Liver (tissue), 9 donors: ENCODE measurements around the gene ACVR2A. TPM values are rescaled to one million over a fixed set of nuclear protein-coding genes. Genes with fewer than 3 reads are reported as not detected.

Source experiments
- DNase-seq: peaks from one replicate; pipeline ENCODE4 v3.0.0-alpha.2; 2017; ENCODE audit warnings: low spot score
- H3K27ac ChIP-seq, 2 donors: one replicate each; pipeline ENCODE4 v1.7.0; 2013; ENCODE audit warnings: inconsistent platforms in 2 of 2, low read length in 2 of 2, control low read depth in 1 of 2, low read depth in 1 of 2, mild to moderate bottlenecking in 1 of 2
- H3K27me3 ChIP-seq, 4 donors: one replicate each; pipeline versions ENCODE4 v1.6.1 to v1.7.0; 2013; ENCODE audit warnings: low read length in 3 of 4, inconsistent platforms in 1 of 4, mild to moderate bottlenecking in 1 of 4, moderate library complexity in 1 of 4; ENCODE audit not compliant: control insufficient read depth in 4 of 4, insufficient read depth in 4 of 4
- H3K36me3 ChIP-seq, 4 donors: one replicate each; pipeline versions ENCODE4 v1.6.1 to v1.7.0; 2013; ENCODE audit warnings: low read length in 3 of 4, mild to moderate bottlenecking in 3 of 4, low read depth in 1 of 4, moderate library complexity in 1 of 4; ENCODE audit not compliant: control insufficient read depth in 4 of 4, insufficient read depth in 3 of 4
- H3K4me1 ChIP-seq, 4 donors: one replicate each; pipeline versions ENCODE4 v1.6.1 to v1.7.0; 2013; ENCODE audit warnings: low read length in 3 of 4, mild to moderate bottlenecking in 3 of 4, moderate library complexity in 1 of 4; ENCODE audit not compliant: control insufficient read depth in 4 of 4, insufficient read depth in 4 of 4
- H3K4me3 ChIP-seq, 3 donors: one replicate each; pipeline versions ENCODE4 v1.6.1 to v1.7.0; 2013; ENCODE audit warnings: low read length in 3 of 3, control low read depth in 1 of 3, low read depth in 1 of 3, mild to moderate bottlenecking in 1 of 3
- H3K9ac ChIP-seq, 2 donors: one replicate each; pipeline ENCODE4 v1.7.0; 2013; ENCODE audit warnings: low read length in 2 of 2, mild to moderate bottlenecking in 2 of 2, moderate library complexity in 2 of 2, control low read depth in 1 of 2, low read depth in 1 of 2
- H3K9me3 ChIP-seq, 4 donors: one replicate each; pipeline versions ENCODE4 v1.6.1 to v1.7.0; 2013; ENCODE audit warnings: low read length in 3 of 4; ENCODE audit not compliant: control insufficient read depth in 4 of 4
- ATF3 ChIP-seq: IDR thresholded peaks from 2 replicates; pipeline ENCODE4 v1.6.1; 2016; ENCODE audit warnings: antibody characterized with exemption
- EGR1 ChIP-seq, 2 donors: IDR thresholded peaks; 2 replicates each; pipeline ENCODE4 v1.6.1; 2016 to 2018; ENCODE audit warnings: antibody characterized with exemption in 2 of 2, low read depth in 2 of 2
- FOXA1 ChIP-seq: IDR thresholded peaks from 2 replicates; pipeline ENCODE4 v1.6.1; 2016; ENCODE audit warnings: antibody characterized with exemption
- FOXA2 ChIP-seq: IDR thresholded peaks from 2 replicates; pipeline ENCODE4 v1.6.1; 2016; ENCODE audit warnings: antibody characterized with exemption
- GABPA ChIP-seq, 2 donors: IDR thresholded peaks in 1 of 2; conservative IDR thresholded peaks in 1 of 2; 2 replicates each; pipeline ENCODE4 v1.6.1; 2016; ENCODE audit warnings: antibody characterized with exemption in 2 of 2, mild to moderate bottlenecking in 1 of 2, moderate library complexity in 1 of 2
- HNF4A ChIP-seq, 2 donors: conservative IDR thresholded peaks; 2 replicates each; pipeline ENCODE4 v1.6.1; 2016; ENCODE audit warnings: antibody characterized with exemption in 2 of 2, mild to moderate bottlenecking in 2 of 2
- HNF4G ChIP-seq: IDR thresholded peaks from 2 replicates; pipeline ENCODE4 v1.6.1; 2016; ENCODE audit warnings: antibody characterized with exemption
- JUND ChIP-seq, 2 donors: IDR thresholded peaks; 2 replicates each; pipeline ENCODE4 v1.6.1; 2016; ENCODE audit warnings: antibody characterized with exemption in 2 of 2
- MAX ChIP-seq: IDR thresholded peaks from 2 replicates; pipeline ENCODE4 v1.6.1; 2016; ENCODE audit warnings: antibody characterized with exemption
- NR2F2 ChIP-seq: IDR thresholded peaks from 2 replicates; pipeline ENCODE4 v1.6.1; 2016; ENCODE audit warnings: antibody characterized with exemption
- RAD21 ChIP-seq, 2 donors: IDR thresholded peaks; 2 replicates each; pipeline ENCODE4 v1.6.1; 2016; ENCODE audit warnings: antibody characterized with exemption in 2 of 2, mild to moderate bottlenecking in 2 of 2
- RXRA ChIP-seq, 2 donors: IDR thresholded peaks; 2 replicates each; pipeline ENCODE4 v1.6.1; 2017 to 2018; ENCODE audit warnings: antibody characterized with exemption in 2 of 2, mild to moderate bottlenecking in 1 of 2
- SP1 ChIP-seq: IDR thresholded peaks from 2 replicates; pipeline ENCODE4 v1.6.1; 2018; ENCODE audit warnings: antibody characterized with exemption, mild to moderate bottlenecking
- TAF1 ChIP-seq: conservative IDR thresholded peaks from 2 replicates; pipeline ENCODE4 v1.6.1; 2016; ENCODE audit warnings: antibody characterized with exemption, mild to moderate bottlenecking
- YY1 ChIP-seq: IDR thresholded peaks from 2 replicates; pipeline ENCODE4 v1.6.1; 2016; ENCODE audit warnings: antibody characterized with exemption, mild to moderate bottlenecking
- ZBTB33 ChIP-seq: IDR thresholded peaks from 2 replicates; pipeline ENCODE4 v1.6.1; 2016; ENCODE audit warnings: antibody characterized with exemption
- WGBS: extraction: QIAGEN DNeasy Blood & Tissue Kit; methylation state at CpG from one replicate; pipeline ENCODE4 v1.1.7; 2013; 5-methylcytosine and 5-hydroxymethylcytosine counted together
- polyA plus RNA-seq, 2 donors: library from polyadenylated mRNA; stranded (reverse) in 1 of 2; unstranded in 1 of 2; fragments of 200-250 nt in 1 of 2; fragments of >200 nt in 1 of 2; fragmentation: Nextera tagmentation in 1 of 2; extraction: Ambion mirVana in 1 of 2; gene quantifications; one replicate each; pipeline versions ENCODE4 v1.2.1 to v1.2.3, GENCODE V29; 2013 to 2015
- total RNA-seq, 2 donors: library from RNA; depleted of rRNA; stranded (reverse); fragments of >200 nt; gene quantifications; one replicate each; pipeline ENCODE4 v1.2.3, GENCODE V29; 2014
- donor health status: healthy.
- donor health status: healthy.
- donor health status: healthy.
- donor health status: healthy.
- donor health status: healthy.

The ACVR2A gene
- total and polyA plus RNA-seq, 4 donors, result 2.2 to 9.5 (median 6.3) TPM

GRCh38 chr2:147925886-147926285 is 81.1 kb downstream of the ACVR2A start:
- no peaks in the 10 kb centered on the region for H3K27me3 ChIP-seq

DNA sequence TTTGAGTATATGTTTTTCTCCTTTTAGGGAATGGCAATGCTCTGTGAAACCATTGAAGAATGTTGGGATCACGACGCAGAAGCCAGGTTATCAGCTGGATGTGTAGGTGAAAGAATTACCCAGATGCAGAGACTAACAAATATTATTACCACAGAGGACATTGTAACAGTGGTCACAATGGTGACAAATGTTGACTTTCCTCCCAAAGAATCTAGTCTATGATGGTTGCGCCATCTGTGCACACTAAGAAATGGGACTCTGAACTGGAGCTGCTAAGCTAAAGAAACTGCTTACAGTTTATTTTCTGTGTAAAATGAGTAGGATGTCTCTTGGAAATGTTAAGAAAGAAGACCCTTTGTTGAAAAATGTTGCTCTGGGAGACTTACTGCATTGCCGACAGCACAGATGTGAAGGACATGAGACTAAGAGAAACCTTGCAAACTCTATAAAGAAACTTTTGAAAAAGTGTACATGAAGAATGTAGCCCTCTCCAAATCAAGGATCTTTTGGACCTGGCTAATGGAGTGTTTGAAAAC is 82.3 kb downstream of the ACVR2A start:
- no peak overlapping the region for H3K9ac ChIP-seq
- 53% methylated on average over 4 of the region's 4 CpGs for WGBS
- peaks cover 0 to 7% (median 2%) of the 10 kb centered on the region in 4 donors for H3K36me3 ChIP-seq
- peaks cover 0 to 14% (median 10%) of the 10 kb centered on the region in 4 donors for H3K4me1 ChIP-seq
- no peaks in the 10 kb centered on the region for H3K9me3 ChIP-seq
- no peaks in the 10 kb centered on the region for H3K27me3 ChIP-seq
- TF ChIP-seq ZBTB33, result peak; percentile 38
- TF ChIP-seq YY1, result peak; percentile 75
- TF ChIP-seq RXRA (IDR thresholded peaks at IDR 0.05), result peak; percentile 51 to 71
- TF ChIP-seq RAD21 (IDR thresholded peaks at IDR 0.05), result peak in 1 of 2 donors; percentile 19
- TF ChIP-seq TAF1, result no peak
- TF ChIP-seq HNF4A (conservative IDR thresholded peaks at IDR 0.05), result peak; percentile 82 to 90
- TF ChIP-seq SP1, result peak; percentile 78
- no peak for TF ChIP-seq MAX
- peak; percentile 29 to 56 for TF ChIP-seq JUND (IDR thresholded peaks at IDR 0.05)
- no peak for TF ChIP-seq ATF3
- TF ChIP-seq FOXA1, result no peak
- TF ChIP-seq EGR1 (IDR thresholded peaks at IDR 0.05; ENCODE audit: low read depth in 2 of 2), result no peak
- peak; percentile 59 for TF ChIP-seq HNF4G
- peak; percentile 78 for TF ChIP-seq FOXA2
- TF ChIP-seq NR2F2, result no peak
- no peak overlapping the region for H3K4me3 ChIP-seq
- peak overlapping the region in 1 of 2 donors; percentile 23 for H3K27ac ChIP-seq
- DNase-seq, result no peak

More at GRCh38 chr2:147925886-147926285, 81.1 kb downstream of the ACVR2A start:
- peaks cover 0 to 14% (median 10%) of the 10 kb centered on the region in 4 donors for H3K4me1 ChIP-seq
- peaks cover 0 to 7% (median 2%) of the 10 kb centered on the region in 4 donors for H3K36me3 ChIP-seq
- no peak overlapping the region for H3K27ac ChIP-seq
- TF ChIP-seq JUND (IDR thresholded peaks at IDR 0.05) (no peak), HNF4A (conservative IDR thresholded peaks at IDR 0.05) (no peak), FOXA1 (no peak), GABPA (IDR thresholded peaks at IDR 0.05 in 1 of 2, conservative IDR thresholded peaks at IDR 0.05 in 1 of 2) (no peak), NR2F2 (no peak), FOXA2 (no peak), RXRA (IDR thresholded peaks at IDR 0.05) (no peak), HNF4G (no peak), SP1 (no peak), EGR1 (IDR thresholded peaks at IDR 0.05; ENCODE audit: low read depth in 2 of 2) (no peak), MAX (no peak), ZBTB33 (no peak), TAF1 (no peak)
- H3K9me3 ChIP-seq, result no peaks in the 10 kb centered on the region
- no peak for DNase-seq
- H3K9ac ChIP-seq, result no peak overlapping the region
- H3K4me3 ChIP-seq, result no peak overlapping the region
